SK-N-DZ (cell line): ENCODE measurements around the gene SAMD15.
"Not testable (repeated sequence)": the region's sequence is repeated elsewhere in the genome, so short reads cannot be mapped to it uniquely, and the experiment has no call there.

Experiments
- DNase-seq: peaks from one replicate; pipeline ENCODE4 v3.0.0-alpha.2; 2015; ENCODE audit warnings: low spot score

The SAMD15 gene

DNA sequence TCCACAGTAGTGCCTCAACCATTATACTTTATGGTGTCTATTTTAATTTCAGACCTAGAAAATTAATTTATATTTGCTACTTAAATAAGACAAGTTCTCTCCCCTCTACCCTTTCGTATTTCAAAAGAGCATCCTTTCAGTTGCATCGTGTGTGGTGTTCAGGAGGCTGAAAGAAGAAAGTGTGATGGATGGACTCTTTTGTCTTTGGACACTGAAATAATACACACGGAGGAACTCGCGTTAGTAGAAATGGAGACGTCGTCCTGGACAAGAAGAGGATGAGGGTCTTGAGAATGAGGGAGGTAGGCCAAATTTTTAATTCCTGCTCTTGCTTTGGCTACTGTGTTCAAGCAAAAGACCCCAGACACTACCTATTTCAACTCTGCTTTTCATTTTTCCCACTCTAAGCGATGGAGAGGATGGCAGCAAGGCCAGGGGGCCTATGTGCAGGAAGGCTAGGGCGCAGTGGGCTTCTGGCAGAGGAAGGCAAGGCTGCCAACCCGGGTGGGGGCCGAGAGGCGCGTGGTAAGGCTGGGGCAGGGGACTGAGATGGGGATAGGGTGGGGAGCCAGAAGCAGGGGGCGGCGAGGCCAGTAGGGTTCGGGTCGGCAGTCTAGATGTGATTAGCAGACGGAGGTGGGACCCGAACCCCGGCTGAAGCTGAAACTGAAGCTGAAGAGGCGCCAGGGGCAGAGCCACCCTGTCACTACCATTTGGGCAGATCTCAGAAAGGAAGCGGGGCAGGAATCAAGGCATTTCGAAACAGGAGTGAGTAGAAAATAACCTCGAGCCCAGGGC lies 1.0 kb upstream of the SAMD15 start:
- DNase-seq = peak; percentile 17

DNA sequence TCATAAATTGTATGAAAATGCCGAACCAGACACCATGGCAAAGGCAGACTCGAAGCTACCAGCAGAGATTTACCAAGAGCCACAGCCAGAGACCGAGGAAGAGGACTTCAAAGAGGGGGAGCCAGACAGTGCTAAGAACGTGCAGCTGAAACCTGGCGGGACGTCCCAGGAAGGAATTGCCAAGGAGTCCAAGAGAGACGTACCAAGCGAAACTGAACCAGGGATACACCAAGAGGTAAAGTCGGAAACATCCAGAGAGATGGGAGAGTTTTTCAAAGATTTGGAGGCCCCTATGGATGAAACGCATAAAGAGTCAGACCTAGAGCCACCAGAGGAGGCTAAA lies 294 bp downstream of the SAMD15 start:
- no peak for DNase-seq

DNA sequence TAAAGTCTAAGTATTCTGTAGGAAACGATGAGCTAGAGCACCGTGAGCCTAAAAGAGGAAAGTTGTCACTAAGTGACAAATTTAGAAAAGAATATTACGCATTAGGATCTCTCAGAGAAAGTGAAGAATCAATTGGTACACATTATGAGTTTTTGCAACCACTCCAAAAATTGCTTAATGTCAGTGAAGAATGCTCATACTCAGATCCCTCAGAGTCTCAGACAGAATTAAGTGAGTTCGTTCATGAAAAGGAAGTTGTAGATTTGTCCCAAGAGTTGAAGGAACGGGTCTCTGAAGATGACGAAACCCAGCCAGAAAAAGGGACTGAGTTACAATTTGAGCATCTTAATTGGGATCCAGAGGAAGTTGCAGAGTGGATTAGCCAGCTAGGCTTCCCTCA lies 1.5 kb downstream of the SAMD15 start:
- no peak for DNase-seq

DNA sequence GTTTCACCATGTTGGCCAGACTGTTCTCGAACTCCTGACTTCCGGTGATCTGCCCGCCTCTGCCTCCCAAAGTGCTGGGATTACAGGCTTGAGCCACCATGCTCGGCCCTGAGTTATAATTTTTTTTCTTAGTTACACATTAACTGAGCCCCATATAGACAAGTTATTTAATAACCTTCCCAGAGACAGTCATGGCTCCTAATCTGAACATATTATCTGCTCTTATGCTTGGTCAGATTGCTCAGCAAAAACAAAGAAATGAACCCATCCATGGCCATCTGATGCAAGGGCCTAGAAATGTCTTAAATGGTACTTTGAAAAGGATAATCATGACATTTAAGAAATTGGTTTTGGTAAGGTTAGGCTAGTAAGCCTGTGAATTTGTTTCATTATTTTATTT lies 13.0 kb downstream of the SAMD15 start:
- no peak for DNase-seq

DNA sequence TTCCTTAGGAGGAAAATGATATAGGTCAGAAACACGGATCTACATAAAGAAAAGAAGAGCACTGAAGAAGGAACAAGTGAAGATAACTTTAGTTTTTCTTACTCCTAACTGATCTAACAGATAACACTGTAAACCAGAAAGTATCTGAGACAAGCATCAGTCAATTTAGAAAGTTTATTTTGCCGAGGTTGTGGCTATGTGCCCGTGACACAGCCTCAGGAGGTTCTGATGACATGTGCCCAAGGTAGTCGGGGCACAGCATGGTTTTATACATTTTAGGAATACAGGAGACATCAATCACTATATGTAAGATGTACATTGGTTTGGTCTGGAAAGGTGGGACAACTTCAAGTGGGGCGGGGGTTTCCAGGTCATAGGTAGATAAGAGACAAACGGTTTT lies 23.0 kb downstream of the SAMD15 start:
- no peak for DNase-seq

DNA sequence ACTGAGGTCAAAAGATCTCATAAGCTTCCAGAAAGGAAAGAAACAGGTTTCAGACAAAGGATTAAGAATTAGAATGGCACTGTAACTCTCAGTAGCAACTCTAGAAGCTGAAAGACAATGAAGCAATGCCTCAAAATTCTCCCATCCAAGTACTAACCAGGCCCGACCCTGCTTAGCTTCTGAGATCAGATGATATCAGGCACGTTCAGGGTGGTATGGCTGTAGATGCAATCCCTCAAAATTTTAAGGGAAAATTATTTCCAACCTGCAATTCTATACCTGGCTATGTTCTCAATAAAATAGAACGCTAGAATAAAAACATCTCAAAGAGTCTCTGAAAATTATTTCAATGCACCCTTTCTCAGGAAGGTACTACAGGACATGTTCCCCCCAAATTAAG lies 26.6 kb downstream of the SAMD15 start:
- DNase-seq = no peak

DNA sequence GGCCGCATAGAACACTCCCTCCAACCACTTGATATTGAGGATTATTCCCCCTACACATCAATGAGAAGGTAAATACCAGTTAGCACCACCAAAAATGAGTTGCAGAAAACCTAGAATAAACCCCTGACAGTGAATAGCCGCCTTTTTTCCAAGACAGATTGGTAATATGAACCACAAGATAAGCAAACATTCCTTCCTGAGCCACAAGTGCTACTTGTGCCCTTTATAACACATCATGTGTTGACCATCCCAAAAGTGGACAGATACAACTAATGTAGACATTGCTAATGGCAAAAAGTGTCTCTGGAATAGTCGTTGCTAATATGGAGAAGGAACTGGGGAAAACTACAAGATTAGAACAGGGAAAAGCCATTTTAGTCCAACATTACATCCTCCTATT lies 28.9 kb downstream of the SAMD15 start:
- DNase-seq = no peak

DNA sequence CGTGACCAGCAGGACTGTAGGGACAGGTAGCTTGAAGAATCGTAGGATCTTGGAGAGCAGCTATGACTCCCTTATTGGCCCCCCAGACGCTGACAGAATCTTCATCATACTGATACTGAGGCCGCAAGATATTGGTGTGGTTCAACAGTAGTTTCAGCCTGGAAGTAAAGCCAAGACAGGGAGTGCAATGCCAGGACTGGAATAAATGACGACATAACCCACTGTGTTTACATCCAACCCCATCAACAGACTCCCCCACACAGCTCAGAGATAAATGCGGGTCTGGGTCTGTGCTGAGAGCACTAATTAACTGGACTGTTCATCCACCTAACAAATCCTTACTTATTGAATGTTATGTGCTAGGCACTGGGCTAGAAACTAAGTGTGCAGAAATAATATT lies 29.5 kb downstream of the SAMD15 start:
- no peak for DNase-seq

DNA sequence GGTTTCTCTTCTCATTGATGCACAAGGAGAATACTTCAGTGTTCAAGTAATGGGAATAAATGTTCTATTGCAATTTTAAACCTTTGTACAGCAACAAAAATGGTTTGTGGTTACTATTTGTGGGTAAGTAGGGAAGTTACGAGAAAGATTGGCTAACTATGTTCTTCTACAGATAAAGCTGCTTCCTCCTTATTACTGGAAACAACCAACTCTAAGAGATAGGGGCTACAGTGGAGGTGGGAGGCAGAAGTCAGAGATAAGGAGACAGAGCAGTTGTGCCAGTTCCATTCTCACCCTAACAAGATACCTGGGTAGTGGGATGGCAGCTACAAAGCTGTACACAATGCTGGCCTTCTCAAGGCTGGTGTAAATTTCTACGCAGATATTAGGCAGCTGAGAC lies 30.0 kb downstream of the SAMD15 start:
- DNase-seq = no peak

DNA sequence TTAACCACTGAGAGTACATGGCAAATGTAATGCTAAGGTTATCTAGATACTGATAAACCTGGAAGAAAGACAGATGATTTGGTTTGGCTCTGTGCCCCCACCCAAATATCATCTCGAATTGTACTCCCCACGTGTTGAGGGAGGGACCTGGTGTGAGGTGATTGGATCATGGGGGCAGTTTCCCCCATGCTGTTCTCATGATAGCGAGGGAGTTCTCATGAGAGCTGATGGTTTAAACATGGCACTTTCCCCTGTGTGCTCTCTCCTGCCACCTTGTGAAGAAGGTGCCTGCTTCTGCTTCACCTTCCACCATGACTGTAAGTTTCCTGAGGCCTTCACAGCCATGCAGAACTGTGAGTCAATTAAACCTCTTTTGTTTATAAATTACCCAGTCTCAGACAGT lies 32.0 kb downstream of the SAMD15 start:
- peak; percentile 6 for DNase-seq

DNA sequence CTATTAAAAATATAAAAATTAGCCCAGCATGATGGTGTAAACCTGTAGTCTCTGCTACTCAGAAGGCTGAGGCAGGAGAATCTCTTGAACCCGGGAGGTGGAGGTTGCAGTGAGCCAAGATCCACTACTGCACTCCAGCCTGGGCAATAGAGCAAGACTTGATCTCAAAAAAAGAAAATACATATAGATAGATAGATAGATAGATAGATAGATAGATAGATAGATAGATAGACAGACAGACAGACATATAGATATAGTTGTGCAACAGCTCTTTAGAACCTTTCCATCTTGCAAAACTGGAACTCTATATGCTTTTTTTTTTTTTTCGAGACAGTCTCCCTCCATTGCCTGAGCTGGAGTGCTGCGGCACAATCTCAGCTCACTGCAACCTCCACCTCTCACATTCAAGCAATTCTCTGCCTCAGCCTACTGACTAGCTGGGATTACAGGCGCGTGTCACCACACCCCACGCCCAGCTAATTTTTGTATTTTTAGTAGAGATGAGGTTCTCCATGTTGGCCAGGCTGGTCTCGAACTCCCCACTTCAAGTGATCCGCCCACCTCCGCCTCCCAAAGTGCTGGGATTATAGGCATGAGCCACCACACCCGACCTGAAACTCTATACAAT lies 38.3 kb downstream of the SAMD15 start:
- DNase-seq = not testable (repeated sequence)

DNA sequence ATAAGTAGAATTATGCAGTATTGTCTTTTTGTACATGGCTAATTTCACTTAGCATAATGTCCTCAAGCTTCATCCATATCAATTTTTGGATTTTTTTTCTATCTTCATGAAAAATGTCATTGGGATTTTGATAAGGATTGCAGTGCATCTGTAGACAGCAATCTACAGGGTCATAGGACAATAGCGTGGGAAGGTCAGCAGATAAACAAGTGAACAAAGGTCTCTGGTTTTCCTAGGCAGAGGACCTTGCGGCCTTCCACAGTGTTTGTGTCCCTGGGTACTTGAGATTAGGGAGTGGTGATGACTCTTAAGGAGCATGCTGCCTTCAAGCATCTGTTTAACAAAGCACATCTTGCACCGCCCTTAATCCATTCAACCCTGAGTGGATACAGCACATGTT lies 38.9 kb downstream of the SAMD15 start:
- DNase-seq = not testable (repeated sequence)

DNA sequence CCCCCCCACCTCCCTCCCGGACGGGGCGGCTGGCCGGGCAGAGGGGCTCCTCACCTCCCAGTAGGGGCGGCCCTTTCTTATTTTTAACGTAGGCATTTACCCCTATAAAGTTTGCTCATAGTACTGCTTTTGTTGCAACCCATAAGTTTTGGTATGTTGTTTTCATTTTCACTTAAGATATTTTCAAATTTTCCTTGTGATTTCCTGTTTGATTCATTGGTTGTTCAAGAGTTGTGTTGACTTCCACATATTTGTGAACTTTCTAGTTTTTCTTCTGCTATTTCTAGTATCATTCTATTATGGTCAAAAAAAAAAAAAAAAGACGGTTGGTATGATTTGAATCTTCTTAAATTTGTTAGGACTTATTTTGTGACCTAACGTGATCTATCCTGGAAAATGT lies 39.7 kb downstream of the SAMD15 start:
- no peak for DNase-seq

DNA sequence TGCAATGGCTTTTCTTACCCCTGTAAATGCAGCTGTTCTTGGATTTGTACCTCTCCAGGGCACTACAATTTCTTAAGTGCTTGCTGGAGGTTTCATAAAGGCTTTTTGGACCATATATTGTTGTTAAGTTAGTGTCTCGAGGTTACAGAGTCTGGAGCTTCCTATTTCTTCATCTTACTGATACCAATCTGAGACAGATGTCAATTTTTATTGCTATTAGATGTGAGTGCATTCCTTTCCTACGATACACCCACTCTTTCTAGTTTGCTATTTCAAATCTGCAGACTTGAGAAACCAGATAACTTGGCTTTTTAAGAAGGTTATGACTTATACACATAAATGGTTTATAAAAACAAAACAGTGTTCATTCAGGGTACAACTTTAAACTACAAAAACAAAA lies 44.0 kb downstream of the SAMD15 start:
- DNase-seq = no peak

DNA sequence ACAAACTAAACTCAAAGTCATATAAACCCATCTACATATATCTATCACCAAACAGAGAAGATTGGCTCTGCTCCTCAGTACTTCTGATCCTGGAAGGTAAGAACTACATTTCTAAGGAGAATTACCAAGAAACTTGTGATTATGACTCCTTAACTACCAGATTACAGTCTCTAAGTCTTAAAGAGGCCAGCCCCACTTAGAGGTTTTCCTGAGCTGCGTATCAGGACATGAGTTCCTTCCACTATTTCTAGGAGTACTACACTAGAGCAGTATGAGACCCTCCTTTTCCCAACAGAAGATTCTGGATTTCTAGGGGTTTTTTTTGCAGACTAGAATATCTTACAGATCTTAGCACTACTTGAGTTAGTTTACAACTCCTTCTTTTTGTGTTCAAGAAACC lies 46.2 kb downstream of the SAMD15 start, which contains the start of gene NOXRED1:
Gene NOXRED1, minus strand, starts transcription at position 101 of the 400 bp plus-strand sequence. CDS start 634 bp downstream, outside the sequence.
- DNase-seq = no peak

DNA sequence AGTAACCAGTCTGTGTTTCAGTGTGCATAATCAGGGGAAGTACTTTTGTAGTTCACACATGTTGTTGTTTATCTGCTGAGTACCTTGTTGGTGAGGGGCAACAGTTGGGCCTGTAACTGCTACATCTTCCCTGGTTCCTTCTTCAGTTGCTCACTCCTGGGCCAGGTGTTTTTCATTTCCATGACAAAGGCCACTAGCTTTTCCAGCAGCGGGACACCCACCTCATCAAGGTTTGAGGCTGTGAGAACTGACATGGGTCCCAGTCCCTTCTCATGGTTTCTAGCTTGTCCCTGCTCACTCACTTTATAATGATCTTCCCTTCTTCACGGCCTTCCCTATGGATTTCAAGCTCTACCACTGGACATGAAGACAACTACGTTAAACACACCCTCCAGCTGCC lies 47.7 kb downstream of the SAMD15 start:
- no peak for DNase-seq

DNA sequence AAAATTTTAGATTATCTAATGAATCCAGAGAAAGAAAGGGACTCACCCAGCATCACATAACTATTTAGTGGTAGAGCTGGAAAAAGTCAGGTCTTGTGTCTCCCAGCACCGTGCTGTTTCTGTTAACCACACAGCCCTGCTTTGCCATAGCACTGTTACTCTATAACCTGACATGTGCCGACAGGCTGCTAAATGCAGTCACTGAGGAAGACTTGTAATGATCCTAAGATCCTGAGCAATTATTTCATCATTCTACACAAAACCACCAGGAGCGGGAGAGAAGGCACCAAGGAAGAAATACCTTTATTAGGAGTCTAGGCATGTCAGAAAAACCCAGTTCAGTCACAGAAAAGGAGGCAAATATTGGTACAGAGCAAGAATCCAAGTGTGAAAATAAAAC lies 49.2 kb downstream of the SAMD15 start:
- DNase-seq = no peak

DNA sequence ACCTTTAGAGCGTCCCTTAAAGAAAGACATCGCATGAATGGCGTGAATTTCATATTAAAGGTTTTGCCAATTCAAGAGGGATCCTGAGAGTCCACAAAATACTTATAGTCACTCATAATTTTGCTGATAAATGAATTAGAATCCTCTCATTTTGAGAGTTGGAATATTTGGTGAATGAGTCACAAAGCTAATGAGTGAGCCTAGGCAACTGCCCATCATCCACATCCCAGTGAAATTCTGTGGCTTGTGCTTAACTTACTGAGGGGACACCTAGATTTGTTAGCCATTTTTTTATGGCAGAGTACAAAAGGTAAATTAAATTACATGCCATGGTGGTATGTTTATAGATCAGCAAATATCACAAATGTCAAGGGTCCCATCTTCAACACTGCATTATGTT lies 58.9 kb downstream of the SAMD15 start:
- DNase-seq = no peak

DNA sequence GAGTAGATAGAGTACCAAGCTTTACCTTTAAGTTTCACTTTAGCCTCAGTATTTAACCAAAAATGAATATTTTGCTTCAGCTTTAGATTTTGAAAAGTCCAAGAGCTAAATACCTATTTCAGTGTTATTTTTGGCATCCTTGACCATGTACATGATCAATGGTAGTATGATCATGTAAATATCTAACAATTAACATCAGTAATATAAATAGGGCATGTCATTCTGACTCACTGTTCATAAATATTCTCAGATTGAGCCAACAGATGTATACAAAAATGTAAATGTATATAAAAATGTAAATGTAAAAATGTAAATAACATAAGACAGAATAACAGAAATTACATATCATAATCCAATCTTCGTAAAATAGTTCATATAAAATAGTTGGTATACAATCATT lies 61.4 kb downstream of the SAMD15 start:
- DNase-seq = no peak

DNA sequence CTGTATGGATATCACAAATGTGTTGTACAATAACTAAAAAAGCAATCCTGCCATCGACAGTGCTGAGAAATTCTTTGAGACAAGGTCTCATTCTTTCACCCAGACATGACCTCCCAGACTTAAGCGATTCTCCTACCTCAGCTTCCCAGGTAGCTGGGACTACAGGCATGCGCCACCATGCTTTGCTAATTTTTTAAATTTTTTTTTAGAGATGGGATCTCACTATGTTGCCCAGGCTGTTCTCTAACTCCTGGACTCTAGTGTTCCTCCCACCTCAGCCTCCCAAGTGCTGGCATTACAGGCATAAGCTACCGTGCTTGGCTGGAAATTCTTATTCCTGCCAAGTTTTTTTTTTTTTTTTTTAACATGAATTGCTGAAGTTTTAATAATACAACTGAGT lies 62.7 kb downstream of the SAMD15 start:
- DNase-seq = no peak
